GM19240 (cell line): Measurements from ENCODE around the gene TTI1.

Source experiments
- DNase-seq: peaks from one replicate; pipeline ENCODE4 v3.0.0; 2011; ENCODE audit warnings: low spot score; ENCODE audit not compliant: insufficient read length

The TTI1 gene

DNA sequence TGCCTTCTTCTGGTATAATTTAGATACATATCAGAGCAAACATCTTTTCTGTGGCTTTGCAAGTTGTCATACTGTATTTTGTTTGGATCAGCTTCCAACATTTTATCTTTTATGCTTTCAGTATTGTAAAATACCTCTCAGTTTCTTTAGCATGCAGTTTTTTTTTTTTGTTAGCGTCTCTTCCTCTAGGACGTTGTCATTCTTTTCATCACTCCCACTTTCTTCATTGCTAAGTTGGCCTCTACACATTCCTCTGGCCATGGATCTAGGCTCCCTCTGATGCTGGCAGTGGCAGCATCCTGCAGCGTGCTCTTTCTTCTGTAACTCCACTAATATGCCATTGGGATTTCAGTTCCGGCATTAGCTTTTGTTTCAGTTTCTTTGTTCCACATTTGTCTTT, 22.0 kb upstream of the TTI1 start:
- DNase-seq = no peak

DNA sequence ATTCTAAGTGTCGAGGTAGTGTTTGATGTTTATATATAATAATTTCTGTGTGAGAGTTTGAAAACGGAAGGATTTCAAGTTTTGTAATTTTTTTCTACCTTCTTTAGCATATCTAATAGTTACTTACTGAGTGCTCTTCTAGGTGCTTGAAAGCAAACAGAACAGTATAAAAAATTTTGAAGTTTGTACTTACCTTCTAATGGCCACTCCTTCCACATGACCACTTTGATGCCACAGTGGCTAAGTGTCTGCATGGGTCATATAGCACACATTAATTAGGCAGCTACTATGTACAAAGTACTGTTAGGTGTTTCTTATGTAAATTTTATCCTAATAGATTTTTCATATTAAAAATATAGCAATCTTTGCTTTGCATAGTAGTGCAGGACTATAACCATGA, 21.4 kb upstream of the TTI1 start:
- no peak for DNase-seq

DNA sequence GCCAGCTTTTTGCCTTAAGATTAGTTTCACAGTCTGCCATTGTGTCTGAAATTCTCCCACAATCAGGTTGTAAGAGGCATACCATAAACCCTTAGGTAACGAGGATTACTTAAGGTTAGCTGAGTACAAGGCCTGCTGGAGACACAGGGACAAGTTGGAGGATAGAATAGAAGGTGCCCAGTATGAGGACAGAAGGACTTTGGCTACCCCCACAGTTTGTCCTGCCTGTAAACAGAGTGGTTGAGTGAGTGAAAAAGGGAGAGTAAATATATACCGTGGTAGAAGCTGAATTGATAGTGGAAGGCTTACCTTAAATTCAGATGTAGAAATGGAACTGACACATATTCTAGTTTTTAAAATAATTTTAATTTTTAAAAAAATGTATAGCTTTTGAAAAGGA, 19.6 kb upstream of the TTI1 start:
- no peak for DNase-seq

DNA sequence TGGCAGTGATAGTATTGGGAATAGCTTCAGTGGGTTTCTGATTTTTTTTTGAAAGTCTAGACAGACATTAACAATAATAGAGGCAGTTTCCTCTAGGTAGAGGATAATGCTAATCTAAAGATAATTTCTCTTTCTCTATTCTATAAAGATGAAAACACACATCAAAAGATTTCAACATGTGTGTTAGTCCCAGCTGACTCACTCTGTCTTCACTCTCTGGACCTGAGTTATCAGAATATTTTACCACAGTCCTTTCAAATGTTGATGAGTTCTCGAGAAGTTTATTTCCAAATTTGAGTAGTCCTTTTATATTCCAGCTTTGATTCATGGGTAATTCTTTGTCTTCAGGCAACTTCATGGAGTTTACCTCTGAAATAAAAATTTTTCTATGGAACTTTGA, 17.4 kb upstream of the TTI1 start:
- DNase-seq = no peak

DNA sequence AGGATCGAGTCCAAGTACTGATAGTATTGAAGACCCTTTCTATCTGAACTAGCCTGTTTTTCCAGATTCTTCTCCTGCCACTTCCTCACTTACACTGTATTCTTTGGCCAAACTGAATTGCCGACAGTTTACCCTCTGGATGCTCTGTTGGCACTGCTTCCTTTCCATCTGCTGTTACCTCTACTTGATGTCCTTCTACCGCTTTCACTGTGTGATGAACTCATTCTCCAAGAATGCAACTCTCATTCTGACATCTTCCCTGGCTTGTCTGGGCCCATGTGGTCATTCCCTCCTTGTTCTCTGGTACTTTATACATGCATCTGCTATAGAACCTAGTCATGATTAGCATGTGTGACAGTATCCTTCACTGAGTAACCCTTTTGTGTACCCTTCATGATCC, 16.5 kb upstream of the TTI1 start:
- no peak for DNase-seq

DNA sequence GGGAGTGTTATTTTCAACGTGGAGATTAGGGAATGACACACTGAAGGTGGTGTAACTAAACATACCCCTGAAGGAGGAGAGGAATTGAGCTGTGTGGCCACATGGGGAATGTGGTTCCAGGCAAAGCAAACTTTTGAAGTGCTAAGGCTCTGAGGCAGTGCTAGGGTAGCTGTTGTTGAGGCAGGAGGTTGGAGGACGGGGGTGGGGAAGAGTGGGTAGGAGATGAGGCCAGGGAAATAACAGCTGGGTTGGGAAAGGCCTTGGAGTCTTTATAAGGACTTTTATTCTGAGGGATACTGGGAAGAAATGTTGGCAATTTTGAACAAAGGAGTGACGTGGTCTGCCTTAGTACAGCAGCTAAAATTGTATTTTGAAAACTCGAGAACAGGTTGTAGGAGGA, 13.3 kb upstream of the TTI1 start:
- DNase-seq = no peak

DNA sequence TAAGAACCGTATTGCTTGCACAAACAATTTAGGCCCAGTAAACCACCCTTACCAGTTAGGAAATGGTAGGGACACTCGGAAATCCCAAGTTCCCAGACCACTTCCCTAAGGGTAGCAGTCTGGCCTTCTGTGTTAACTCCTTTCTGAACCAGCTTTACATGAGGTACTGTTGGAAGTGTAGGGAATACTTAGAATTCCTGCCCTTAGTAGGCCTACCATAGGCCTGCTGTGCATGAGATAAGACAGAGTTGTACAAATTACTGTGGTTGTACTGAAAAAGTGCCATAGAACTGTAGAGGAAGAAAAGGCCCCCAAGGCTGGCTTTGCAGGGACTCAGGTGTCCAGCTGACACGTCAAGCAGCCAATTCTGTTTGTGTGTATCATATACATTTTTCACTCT, 11.4 kb upstream of the TTI1 start:
- no peak for DNase-seq

DNA sequence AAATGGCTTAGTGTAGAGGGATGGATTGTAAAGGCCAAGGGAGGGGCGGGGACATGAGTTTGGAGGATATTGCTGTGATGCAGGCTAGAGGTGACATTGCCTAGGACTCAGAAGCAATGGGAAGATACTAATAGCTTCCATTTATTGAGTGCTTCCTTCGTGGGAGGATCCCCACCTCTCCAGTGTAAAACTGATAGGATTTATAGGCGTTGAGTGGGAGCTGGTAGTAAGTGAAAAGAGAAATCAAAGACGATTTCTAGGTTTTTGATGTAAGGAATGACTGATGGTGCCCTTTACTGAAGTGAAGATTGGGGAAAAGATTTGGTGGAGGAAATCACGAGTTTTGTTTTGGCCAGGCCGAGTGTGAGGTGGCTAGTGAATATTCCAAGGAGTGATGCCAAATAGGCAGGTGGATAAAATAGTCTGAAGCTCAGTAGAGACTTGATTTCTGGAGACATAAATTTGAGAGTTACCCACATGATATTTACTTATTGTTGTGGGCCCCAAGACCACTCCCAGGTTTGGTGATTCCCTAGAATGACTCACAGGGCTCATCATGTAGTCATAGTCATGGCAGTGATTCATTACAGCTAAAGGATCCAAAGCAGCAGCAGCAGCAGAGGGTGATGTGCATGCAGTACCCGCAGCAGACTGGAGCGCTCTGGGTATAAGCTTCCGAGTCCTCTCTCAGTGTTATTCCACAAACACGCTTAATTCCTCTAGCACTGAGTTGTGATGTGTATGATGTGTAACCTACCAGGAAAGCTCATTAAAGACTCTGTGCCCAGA, 10.4 kb upstream of the TTI1 start:
- DNase-seq = no peak

DNA sequence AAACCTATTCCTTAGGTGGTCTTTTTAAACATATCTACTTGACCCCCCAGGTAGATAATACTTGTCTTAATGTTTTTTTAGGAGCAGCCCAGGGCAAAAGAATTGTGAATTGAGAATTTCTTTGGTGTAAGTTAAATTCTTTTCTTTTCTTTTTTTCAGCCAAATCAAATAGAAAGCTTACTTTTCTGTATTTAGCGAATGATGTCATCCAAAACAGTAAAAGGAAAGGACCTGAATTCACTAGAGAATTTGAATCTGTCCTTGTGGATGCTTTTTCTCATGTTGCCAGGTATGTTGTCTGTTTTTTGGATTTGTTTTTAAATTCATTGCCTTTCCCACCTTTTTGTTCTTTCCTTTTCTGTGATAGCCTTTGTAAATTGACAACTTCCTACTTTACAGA, 7.0 kb upstream of the TTI1 start:
- no peak for DNase-seq

DNA sequence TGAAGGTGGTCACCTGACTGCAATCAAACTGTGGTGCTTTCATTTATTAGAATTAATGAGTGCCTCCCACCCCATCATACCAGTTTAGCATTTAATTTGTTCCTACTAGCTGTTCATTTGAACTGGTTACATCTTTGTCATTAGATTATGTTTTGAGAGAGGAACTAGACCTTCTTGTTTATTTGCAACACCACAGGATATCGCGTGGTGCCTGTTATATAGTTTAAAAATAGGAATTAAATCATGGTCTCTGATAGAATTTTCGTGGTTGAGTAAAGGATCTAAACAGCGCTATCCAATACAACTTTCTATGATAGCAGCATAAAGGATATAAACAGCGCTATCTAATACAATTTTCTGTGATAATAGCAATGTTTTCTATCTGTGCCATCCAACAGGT, 3.1 kb upstream of the TTI1 start:
- no peak for DNase-seq

DNA sequence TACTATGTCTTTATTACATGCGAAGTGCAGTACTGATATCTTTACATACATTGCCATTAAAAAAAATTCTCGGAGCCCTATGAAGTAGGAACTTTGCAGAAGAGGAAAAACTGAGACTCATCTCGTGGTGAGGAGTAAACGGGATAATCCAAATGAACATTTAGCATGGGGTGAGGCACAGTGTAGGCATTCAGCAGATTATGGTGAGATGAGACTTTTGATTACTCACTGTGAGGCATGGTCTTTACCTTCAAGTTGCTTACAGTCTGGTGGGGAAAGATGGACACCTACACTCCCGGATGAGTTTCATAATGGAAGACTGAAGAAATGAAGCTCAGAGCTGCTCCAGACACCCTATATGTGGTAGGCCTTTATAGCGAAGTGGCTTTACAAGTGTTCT, 1.7 kb upstream of the TTI1 start:
- no peak for DNase-seq

DNA sequence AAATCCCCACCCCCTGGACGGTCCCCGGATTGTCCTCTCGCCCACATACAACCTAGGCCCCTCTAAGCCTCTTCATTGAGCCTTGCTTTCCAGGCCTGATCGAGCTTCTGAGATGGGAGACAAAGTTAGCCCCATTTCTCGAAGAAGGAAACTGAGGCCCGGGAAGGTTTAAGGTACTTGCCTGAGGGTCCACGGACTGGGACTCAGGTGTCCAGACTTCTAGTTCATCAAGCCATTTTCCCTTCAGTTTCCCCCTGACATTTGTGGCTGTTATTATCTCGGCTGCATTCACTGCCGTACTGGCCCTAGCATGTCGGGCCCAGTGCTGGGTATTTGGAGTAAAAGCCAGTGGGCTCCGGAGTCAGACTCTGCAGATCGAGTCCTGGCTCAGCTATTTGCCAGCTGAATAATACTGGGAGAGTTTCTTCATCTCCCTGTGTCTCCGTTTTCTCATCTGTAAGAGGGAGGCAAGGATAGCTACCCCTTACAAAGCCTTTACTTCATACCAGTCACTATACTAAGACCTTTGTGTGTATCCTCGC, 923 bp upstream of the TTI1 start:
- no peak for DNase-seq

DNA sequence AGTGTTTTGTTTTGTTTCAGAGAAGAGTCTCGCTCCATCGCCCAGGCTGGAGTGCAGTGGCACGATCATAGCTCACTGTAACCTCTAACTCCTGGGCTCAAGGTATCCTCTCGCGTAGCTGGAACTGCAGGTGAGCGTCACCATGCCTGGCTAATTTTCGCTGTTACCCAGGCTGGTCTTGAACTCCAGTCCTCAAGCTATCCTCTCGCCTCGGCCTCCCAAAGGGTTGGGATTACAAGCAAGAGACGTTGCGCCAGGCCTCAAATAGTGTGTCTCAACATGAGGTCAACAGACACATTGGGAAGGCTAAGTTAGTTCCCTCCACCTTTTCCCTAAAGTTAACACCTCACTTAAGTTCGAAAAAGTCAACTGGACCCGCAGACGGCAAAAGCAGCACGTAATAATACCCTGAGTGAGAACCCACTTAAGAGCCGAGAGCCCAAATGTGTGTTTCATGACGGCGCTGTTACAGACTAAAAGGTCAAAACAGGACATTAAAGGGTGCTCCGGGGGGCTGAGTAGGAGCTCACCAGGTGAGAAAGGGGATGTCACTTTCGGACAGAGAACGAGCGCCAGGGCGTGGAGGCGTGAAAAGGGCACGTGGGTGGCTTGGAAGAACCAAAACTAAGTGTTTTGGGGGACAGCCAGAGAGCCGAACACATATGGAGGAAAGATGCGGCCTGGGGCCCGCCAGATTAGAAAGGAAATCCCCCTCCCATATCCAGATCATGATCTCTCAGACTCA, 499 bp downstream of the TTI1 start:
- no peak for DNase-seq

DNA sequence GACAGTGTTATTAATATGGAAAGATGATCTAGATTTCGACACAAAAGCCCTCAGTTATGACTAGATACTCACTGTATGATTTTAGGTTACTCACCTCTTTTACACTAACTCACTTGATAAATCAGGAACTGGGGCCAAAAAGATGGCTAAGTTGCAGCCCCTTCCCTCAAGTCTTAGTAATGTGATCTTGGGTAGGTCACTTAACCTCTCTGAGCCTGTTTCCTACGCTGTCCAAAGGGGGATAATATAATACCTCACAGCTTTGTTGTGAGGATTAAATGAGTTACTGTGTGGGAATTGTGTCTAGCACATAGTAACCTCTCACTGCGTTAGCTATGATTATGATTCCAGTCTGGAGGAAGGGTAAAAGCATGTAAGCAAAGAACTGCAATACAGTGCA, 1.3 kb downstream of the TTI1 start:
- DNase-seq = no peak

DNA sequence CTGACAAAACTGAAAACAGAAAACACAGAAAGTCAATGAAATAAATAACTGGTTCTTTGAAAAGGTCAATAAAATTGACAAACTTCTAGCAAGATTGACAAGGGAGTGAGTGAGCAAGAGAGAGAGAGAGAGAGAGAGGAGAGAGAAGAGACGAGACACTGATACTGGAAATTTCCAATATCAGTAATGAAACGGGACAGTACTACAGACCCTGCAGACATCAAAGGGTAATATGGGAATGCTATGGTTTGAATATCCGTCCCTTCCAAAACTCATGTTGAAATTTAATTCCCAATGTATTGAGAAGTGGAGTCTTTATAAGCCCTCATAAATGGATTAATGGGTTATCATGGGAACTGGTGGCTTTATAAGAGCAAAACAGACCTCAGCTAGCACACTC, 3.8 kb downstream of the TTI1 start:
- no peak for DNase-seq

DNA sequence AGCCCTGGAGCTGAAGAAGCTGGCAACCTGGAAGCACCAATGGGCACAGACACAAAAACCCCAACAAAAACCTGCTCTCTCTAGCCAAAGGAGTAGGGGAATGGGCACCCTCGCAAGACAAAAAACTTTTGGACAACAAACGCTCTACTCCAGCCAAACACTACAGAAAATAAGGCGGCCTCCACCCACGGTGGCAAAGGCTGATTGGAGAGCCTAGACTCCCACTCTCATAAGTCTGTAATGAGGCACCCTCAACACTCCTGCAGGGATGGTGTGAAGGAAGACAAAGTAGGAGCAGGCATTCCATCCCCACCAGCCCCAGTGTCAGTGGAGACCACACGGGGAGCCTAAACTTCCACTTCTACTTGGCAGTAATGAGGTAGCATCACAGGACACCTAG, 8.8 kb downstream of the TTI1 start:
- DNase-seq = no peak

DNA sequence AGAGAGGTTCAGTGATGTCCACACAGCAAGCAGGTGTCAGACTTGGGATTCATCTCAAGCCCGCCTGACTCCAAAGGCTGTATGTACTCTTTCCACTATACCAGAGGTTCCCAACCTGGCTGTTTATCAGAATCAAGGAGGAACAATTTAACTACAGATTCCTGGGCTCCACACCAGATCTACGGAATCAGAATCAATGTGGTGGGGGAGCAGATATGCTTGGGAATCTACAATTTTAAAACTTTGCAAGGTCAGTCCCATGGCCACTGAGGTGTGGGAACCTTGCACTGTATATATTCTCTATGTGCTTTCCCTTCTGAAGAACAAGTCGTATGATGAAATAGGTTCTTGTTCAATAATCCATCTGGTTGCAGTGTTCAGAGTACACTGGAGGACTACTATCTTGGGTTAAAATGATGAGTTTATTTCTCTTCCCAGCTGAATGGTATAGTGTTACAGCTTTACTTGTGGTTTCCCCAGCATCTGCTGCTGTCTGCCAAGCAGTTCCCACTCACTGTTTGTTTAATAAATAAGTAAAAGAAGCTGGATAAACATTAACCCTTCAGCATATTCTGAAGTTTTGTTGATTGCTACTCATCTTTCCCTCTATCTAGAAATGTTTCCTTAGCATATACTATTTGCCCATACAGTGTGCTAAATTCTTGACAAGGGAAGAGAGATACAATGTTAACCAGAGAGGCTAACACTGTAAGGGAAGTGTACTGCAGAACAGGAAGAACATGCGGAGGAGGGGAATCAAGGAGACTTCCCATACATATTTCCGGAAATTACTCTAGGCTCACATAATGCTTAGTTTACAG, 9.9 kb downstream of the TTI1 start:
- DNase-seq = no peak

DNA sequence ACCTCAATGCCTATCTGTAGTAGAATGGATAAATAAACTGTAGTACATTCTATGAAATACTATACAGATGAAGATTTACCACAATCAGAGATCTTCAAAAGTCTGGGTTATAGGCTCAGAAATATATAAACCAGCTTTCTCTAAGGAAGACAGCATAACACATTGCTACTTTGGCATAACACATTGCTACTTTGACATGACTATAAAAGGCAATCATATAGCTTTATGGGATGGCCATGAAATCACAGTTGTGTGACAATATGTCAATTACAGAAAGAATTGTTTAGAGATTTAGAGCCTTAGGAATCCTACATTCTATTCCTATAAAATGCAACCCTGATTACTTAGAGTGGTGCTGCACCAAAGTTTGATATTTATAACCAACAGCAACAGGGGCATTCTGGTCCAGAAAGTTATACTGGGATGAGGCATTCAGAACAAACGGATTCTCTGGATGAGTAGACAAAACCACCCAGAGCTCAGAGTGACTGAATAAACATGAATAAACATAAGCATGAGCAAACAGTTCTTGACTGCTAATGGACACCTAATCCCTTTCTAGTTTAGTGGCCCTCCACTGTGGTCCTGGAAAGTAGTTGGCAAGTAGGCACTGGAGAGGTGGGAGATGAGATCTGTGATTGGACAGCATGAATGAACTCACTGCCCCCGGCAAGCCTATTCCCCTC, 12.0 kb downstream of the TTI1 start:
- no peak for DNase-seq

DNA sequence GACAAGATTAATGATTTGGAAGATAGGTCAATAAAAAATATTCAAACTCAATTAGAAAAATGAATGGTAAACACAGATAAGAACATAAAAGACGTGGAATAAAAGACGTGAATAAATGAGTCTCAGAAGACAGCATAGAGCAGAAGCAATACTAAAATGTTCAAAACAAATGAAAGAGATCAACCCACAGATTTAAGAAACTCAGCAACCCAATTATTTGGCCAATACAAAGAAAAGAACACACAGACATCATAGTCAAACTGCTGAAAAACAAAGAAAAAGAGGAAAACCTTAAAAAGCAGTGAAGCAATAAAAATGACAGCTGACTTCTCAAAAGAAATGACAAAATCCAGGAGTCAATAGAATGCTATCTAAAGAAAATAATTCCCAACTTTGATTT, 14.9 kb downstream of the TTI1 start:
- DNase-seq = no peak

DNA sequence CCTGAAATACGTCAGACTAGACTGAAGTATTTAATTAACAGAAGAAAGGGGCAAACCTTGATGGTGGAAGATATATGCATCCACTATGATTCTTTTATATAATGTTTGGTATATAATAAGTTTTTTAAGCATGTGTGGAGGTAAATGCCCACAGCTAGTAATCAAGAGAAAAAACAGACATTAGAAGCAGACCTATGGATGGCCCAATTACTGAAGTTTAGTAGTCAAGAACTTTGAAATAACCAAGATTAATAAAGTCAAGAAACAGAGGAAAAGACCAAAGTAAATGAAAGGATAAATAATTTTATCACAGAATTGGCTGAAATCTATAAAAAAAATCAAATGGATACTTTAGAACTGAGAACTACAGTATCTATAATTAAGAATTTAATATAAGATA, 15.3 kb downstream of the TTI1 start:
- DNase-seq = no peak

DNA sequence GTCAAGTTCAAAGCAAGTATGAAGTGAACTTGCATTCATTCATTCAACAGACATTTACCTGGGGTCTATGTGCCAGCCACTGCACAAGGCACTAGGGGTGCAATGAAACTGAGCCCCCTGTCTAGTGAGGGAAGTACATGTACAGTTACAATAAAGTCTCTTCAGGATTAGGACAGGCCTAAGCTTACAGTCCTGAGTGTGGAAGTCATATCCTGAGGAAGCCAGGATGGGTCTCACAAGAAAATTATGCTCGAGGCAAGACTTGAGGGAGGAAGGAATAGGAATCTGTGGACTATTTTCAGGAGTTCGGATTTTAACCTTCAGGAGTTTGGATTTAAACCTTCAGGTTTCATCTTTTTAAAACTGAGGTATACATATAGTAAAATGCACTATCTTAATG, 19.4 kb downstream of the TTI1 start:
- no peak for DNase-seq
